ENCODE measurements around the gene KCNMA1. TPM values are rescaled to one million over a fixed set of nuclear protein-coding genes. Genes with fewer than 3 reads are reported as not detected.

Gene KCNMA1
- total RNA-seq, 1 experiment from 2014 or later, result 0.49 TPM

DNA sequence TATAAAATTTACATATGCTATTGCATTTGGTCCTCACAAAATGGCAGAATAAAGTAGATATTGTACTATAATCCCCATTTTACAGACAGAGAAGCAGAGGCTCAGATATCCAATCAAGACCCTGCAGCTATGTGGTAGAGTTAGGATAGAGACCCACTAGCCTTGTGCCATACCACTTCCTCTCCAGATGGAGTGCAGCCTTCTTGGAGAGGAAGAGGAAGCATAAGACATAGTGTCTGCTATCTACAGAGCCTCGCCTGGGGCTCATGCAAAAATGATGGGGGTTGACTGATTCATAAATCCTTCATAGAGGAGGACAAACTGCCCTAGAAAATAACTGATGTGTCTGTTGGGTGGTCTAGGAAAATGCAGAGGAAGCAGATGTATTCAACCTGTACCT is 447.3 kb downstream of the KCNMA1 start:
- no peak overlapping the region for H3K4me2 ChIP-seq (ENCODE audit: low read length)
- ChIA-PET POLR2A (no interaction called here), RAD21 (ENCODE audit: low non-redundant PET in 1 of 2, low total read pairs in 2 of 2, uncharacterized antibody in 2 of 2, unreplicated experiment in 2 of 2) (no interaction called here), CTCF (no interaction called here)
- H3K27me3 ChIP-seq (ENCODE audit: insufficient read depth, low read length), result peaks cover 75% of the 10 kb centered on the region
- no peaks in the 10 kb centered on the region for H3K4me1 ChIP-seq (ENCODE audit: control insufficient read depth in 1 of 2, insufficient read depth in 2 of 2, low read length in 2 of 2)
- TF ChIP-seq POLR2AphosphoS5 (IDR thresholded peaks at IDR 0.05; ENCODE audit: low read depth, low read length) (no peak), YY1 (IDR thresholded peaks at IDR 0.05; ENCODE audit: extremely low read depth, insufficient replicate concordance, low read depth, low read length) (no peak), EGR1 (IDR thresholded peaks at IDR 0.05; ENCODE audit: low read depth) (no peak), ELF1 (IDR thresholded peaks at IDR 0.05; ENCODE audit: borderline replicate concordance, low read depth) (no peak), RAD21 (IDR thresholded peaks at IDR 0.05; ENCODE audit: low read depth) (no peak), POLR2A (IDR thresholded peaks at IDR 0.05; ENCODE audit: borderline replicate concordance, extremely low read depth, insufficient read depth, insufficient read length) (no peak), EZH2 (IDR thresholded peaks at IDR 0.05) (no peak), CEBPB (IDR thresholded peaks at IDR 0.05; ENCODE audit: low read depth) (no peak), CBX3 (IDR thresholded peaks at IDR 0.05; ENCODE audit: low read depth) (no peak), ZNF274 (IDR thresholded peaks at IDR 0.05; ENCODE audit: low read depth, low read length) (no peak), FOSL1 (IDR thresholded peaks at IDR 0.05; ENCODE audit: low read depth) (no peak), SP1 (IDR thresholded peaks at IDR 0.05; ENCODE audit: low read depth) (no peak)
- TF ChIP-seq, protein P1, sequence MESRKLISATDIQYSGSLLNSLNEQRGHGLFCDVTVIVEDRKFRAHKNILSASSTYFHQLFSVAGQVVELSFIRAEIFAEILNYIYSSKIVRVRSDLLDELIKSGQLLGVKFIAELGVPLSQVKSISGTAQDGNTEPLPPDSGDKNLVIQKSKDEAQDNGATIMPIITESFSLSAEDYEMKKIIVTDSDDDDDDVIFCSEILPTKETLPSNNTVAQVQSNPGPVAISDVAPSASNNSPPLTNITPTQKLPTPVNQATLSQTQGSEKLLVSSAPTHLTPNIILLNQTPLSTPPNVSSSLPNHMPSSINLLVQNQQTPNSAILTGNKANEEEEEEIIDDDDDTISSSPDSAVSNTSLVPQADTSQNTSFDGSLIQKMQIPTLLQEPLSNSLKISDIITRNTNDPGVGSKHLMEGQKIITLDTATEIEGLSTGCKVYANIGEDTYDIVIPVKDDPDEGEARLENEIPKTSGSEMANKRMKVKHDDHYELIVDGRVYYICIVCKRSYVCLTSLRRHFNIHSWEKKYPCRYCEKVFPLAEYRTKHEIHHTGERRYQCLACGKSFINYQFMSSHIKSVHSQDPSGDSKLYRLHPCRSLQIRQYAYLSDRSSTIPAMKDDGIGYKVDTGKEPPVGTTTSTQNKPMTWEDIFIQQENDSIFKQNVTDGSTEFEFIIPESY (IDR thresholded peaks at IDR 0.05; ENCODE audit: extremely low read depth, insufficient replicate concordance, low read length), result no peak
- TF ChIP-seq, protein P2, sequence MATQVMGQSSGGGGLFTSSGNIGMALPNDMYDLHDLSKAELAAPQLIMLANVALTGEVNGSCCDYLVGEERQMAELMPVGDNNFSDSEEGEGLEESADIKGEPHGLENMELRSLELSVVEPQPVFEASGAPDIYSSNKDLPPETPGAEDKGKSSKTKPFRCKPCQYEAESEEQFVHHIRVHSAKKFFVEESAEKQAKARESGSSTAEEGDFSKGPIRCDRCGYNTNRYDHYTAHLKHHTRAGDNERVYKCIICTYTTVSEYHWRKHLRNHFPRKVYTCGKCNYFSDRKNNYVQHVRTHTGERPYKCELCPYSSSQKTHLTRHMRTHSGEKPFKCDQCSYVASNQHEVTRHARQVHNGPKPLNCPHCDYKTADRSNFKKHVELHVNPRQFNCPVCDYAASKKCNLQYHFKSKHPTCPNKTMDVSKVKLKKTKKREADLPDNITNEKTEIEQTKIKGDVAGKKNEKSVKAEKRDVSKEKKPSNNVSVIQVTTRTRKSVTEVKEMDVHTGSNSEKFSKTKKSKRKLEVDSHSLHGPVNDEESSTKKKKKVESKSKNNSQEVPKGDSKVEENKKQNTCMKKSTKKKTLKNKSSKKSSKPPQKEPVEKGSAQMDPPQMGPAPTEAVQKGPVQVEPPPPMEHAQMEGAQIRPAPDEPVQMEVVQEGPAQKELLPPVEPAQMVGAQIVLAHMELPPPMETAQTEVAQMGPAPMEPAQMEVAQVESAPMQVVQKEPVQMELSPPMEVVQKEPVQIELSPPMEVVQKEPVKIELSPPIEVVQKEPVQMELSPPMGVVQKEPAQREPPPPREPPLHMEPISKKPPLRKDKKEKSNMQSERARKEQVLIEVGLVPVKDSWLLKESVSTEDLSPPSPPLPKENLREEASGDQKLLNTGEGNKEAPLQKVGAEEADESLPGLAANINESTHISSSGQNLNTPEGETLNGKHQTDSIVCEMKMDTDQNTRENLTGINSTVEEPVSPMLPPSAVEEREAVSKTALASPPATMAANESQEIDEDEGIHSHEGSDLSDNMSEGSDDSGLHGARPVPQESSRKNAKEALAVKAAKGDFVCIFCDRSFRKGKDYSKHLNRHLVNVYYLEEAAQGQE (IDR thresholded peaks at IDR 0.05; ENCODE audit: low read depth), result no peak
- TF ChIP-seq, protein P3, sequence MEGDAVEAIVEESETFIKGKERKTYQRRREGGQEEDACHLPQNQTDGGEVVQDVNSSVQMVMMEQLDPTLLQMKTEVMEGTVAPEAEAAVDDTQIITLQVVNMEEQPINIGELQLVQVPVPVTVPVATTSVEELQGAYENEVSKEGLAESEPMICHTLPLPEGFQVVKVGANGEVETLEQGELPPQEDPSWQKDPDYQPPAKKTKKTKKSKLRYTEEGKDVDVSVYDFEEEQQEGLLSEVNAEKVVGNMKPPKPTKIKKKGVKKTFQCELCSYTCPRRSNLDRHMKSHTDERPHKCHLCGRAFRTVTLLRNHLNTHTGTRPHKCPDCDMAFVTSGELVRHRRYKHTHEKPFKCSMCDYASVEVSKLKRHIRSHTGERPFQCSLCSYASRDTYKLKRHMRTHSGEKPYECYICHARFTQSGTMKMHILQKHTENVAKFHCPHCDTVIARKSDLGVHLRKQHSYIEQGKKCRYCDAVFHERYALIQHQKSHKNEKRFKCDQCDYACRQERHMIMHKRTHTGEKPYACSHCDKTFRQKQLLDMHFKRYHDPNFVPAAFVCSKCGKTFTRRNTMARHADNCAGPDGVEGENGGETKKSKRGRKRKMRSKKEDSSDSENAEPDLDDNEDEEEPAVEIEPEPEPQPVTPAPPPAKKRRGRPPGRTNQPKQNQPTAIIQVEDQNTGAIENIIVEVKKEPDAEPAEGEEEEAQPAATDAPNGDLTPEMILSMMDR (IDR thresholded peaks at IDR 0.05 in 2 of 3, conservative IDR thresholded peaks at IDR 0.05 in 1 of 3; ENCODE audit: borderline replicate concordance in 1 of 3, insufficient read depth in 1 of 3, low read depth in 2 of 3, low read length in 2 of 3), result no peak
- ATAC-seq, result no peak
- no peaks in the 10 kb centered on the region for H4K20me1 ChIP-seq (ENCODE audit: insufficient read depth)
- no peaks in the 10 kb centered on the region for H3K79me2 ChIP-seq (ENCODE audit: insufficient read depth, low read length)
- BruUV-seq (replicated peaks), result no TSS peak
- no peak overlapping the region for H3K9ac ChIP-seq (ENCODE audit: low read length)
- no peak overlapping the region for H3K4me3 ChIP-seq (replicated peaks in 1 of 2; ENCODE audit: low read depth in 1 of 2, low read length in 2 of 2)
- no peaks in the 10 kb centered on the region for H3K9me3 ChIP-seq (ENCODE audit: control insufficient read depth in 1 of 2, insufficient read depth in 1 of 2, low read depth in 1 of 2, low read length in 2 of 2)
- H3K9me2 ChIP-seq (ENCODE audit: insufficient read depth), result no peaks in the 10 kb centered on the region
- intact Hi-C loops (cut with micrococcal nuclease), result no loop called here
- H3K36me3 ChIP-seq (ENCODE audit: control insufficient read depth in 1 of 2, insufficient read depth in 2 of 2, low read length in 2 of 2), result no peaks in the 10 kb centered on the region
- H3K27ac ChIP-seq (ENCODE audit: low read depth, low read length), result no peak overlapping the region
- no peak for DNase-seq (ENCODE audit: low read depth, low spot score)
- no peak overlapping the region for H2AFZ ChIP-seq (ENCODE audit: low read depth, low read length, poor library complexity, severe bottlenecking)

All from HCT116 (cell line).